ENCODE data around the gene BOLA2B.
"Not testable (repeated sequence)": the region's sequence is repeated elsewhere in the genome, so short reads cannot be mapped to it uniquely, and the experiment has no call there.

The BOLA2B gene
- total RNA-seq = 0 reads per million in 3 experiments

- DNase-seq = not testable (repeated sequence)
These were observed at the start of gene BOLA2B, which contains the start of gene SLX1A for GRCh38 chr16:30193615-30194014. TSS of gene BOLA2B (minus strand) at chr16:30193666. CDS start at chr16:30193595, 71 bp downstream. TSS of gene SLX1A (plus strand) at chr16:30193875. CDS start at chr16:30194085, 210 bp downstream.

GRCh38 chr16:30217082-30217481, 23.6 kb upstream of the BOLA2B start:
- not testable (repeated sequence) for DNase-seq

GRCh38 chr16:30211414-30211813, 17.9 kb upstream of the BOLA2B start:
- not testable (repeated sequence) for DNase-seq

GRCh38 chr16:30209032-30209431, 15.6 kb upstream of the BOLA2B start:
- DNase-seq = peak; percentile 23

GRCh38 chr16:30207063-30207704, 13.7 kb upstream of the BOLA2B start:
- DNase-seq = not testable (repeated sequence)

- DNase-seq = not testable (repeated sequence)
These were observed 12.8 kb upstream of the BOLA2B start for GRCh38 chr16:30206252-30206651.

- not testable (repeated sequence) for DNase-seq
These were observed 12.2 kb upstream of the BOLA2B start for GRCh38 chr16:30205541-30206236.

GRCh38 chr16:30199608-30200343, 6.3 kb upstream of the BOLA2B start:
- DNase-seq = not testable (repeated sequence)

- not testable (repeated sequence) for DNase-seq
These were observed 5.6 kb upstream of the BOLA2B start, which contains the start of gene SULT1A3 for GRCh38 chr16:30199049-30199448. TSS of gene SULT1A3 (plus strand) at chr16:30199255. CDS start at chr16:30200729, 1,474 bp downstream.

GRCh38 chr16:30197001-30197400, 3.5 kb upstream of the BOLA2B start:
- not testable (repeated sequence) for DNase-seq

- not testable (repeated sequence) for DNase-seq
These were observed 883 bp upstream of the BOLA2B start for GRCh38 chr16:30194172-30194925.

GRCh38 chr16:30193098-30193497, 368 bp downstream of the BOLA2B start:
- not testable (repeated sequence) for DNase-seq

- not testable (repeated sequence) for DNase-seq
These were observed 2.3 kb downstream of the BOLA2B start for GRCh38 chr16:30191158-30191557.

- no peak for DNase-seq
These were observed 5.4 kb downstream of the BOLA2B start for GRCh38 chr16:30187971-30188561.

GRCh38 chr16:30187556-30187865, 6.0 kb downstream of the BOLA2B start:
- no peak for DNase-seq

- DNase-seq = peak; percentile 83
These were observed 6.5 kb downstream of the BOLA2B start for GRCh38 chr16:30186782-30187555.

GRCh38 chr16:30186444-30186781, 7.1 kb downstream of the BOLA2B start:
- no peak for DNase-seq

GRCh38 chr16:30185683-30186421, 7.6 kb downstream of the BOLA2B start:
- DNase-seq = peak; percentile 90

- no peak for DNase-seq
These were observed 8.4 kb downstream of the BOLA2B start for GRCh38 chr16:30184891-30185682.

Data from central memory CD4-positive, alpha-beta T cell (primary cell).